ENCODE results near the gene UBE2V1.

DNA sequence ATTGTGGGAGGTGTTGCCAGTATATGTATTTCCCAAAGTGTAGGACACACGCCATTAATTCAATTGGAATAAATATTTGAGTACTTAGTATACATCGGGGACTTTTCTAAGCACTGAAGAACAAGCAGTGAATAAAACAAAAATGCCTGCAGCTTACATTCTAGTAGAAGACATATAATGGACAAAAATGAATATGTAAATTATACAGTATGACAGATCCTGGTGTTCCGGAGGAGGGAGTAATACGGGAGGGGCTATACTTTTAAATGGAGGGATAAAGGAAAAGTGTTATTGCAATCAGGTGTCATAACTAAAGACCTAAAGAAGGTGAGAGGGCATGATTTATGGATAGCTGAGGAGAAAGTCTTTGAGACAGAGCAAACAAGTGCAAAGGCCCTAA, 15.1 kb downstream of the UBE2V1 start:
- TF ChIP-seq, protein P1, sequence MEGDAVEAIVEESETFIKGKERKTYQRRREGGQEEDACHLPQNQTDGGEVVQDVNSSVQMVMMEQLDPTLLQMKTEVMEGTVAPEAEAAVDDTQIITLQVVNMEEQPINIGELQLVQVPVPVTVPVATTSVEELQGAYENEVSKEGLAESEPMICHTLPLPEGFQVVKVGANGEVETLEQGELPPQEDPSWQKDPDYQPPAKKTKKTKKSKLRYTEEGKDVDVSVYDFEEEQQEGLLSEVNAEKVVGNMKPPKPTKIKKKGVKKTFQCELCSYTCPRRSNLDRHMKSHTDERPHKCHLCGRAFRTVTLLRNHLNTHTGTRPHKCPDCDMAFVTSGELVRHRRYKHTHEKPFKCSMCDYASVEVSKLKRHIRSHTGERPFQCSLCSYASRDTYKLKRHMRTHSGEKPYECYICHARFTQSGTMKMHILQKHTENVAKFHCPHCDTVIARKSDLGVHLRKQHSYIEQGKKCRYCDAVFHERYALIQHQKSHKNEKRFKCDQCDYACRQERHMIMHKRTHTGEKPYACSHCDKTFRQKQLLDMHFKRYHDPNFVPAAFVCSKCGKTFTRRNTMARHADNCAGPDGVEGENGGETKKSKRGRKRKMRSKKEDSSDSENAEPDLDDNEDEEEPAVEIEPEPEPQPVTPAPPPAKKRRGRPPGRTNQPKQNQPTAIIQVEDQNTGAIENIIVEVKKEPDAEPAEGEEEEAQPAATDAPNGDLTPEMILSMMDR (conservative IDR thresholded peaks at IDR 0.05; ENCODE audit: low read length), result no peak
- no peak for TF ChIP-seq EZH2phosphoT487 (IDR thresholded peaks at IDR 0.05; ENCODE audit: borderline replicate concordance)
